Endothelial cell of umbilical vein (primary cell): ENCODE data around the gene NADSYN1. TPM values are rescaled to one million over a fixed set of nuclear protein-coding genes. Genes with fewer than 3 reads are reported as not detected.
"Not testable (repeated sequence)": the region's sequence is repeated elsewhere in the genome, so short reads cannot be mapped to it uniquely, and the experiment has no call there.

ENCODE experiments used
- BruUV-seq: library from RNA; stranded (reverse); fragments of 400-500 nt; replicated peaks from 2 replicates; lab custom pipeline; 2021; lab: Mats Ljungman, UMichigan
- CTCF ChIA-PET: fragments of 300-600, 350-600 bp; sonication (Branson Sonifier 250); formaldehyde crosslinking; loops from one replicate; lab custom pipeline; 2021; ENCODE audit warnings: antibody characterized with exemption, inconsistent platforms; lab: Charles Lee
- POLR2A ChIA-PET: fragments of 300-600, 350-600 bp; sonication (Branson Sonifier 250); formaldehyde crosslinking; loops from one replicate; lab custom pipeline; 2021; ENCODE audit warnings: antibody characterized with exemption, inconsistent platforms; lab: Charles Lee
- DNase-seq: peaks from one replicate; pipeline ENCODE4 v3.0.0-alpha.2; 2011; ENCODE audit warnings: low read depth, low spot score
- FAIRE-seq: peaks from 2 replicates; lab custom pipeline; 2011; peaks lifted over from hg19 to GRCh38; lab: Jason Lieb, UNC
- H2AFZ ChIP-seq: 2 replicates; pipeline ENCODE4 v1.6.0; 2012; ENCODE audit warnings: low read depth, low read length, control low read depth, inconsistent platforms
- H3K27ac ChIP-seq: 2 replicates; pipeline ENCODE4 v1.5.1; 2011; ENCODE audit warnings: low read depth, mild to moderate bottlenecking, control low read depth, low read length, moderate library complexity; ENCODE audit not compliant: insufficient read depth
- H3K27me3 ChIP-seq, 2 experiments: 2 replicates each; pipeline versions ENCODE4 v1.6.0 to v1.6.1; 2011; ENCODE audit warnings: low read length in 2 of 2, mixed read lengths in 1 of 2; ENCODE audit not compliant: control insufficient read depth in 2 of 2, insufficient read depth in 2 of 2
- H3K36me3 ChIP-seq, 2 experiments: 2 replicates in 1 of 2; 3 replicates in 1 of 2; pipeline ENCODE4 v1.5.1; 2011; ENCODE audit warnings: low read length in 2 of 2, mild to moderate bottlenecking in 1 of 2, moderate library complexity in 1 of 2; ENCODE audit not compliant: control insufficient read depth in 2 of 2, insufficient read depth in 2 of 2; ENCODE audit errors: extremely low read depth in 1 of 2
- H3K4me1 ChIP-seq: 3 replicates; pipeline ENCODE4 v1.5.1; 2011; ENCODE audit warnings: mild to moderate bottlenecking, low read length; ENCODE audit not compliant: control insufficient read depth, insufficient read depth; ENCODE audit errors: extremely low read depth
- H3K4me2 ChIP-seq: 2 replicates; pipeline ENCODE4 v1.6.1; 2011; ENCODE audit warnings: low read length, control low read depth, mixed read lengths; ENCODE audit not compliant: insufficient read depth
- H3K4me3 ChIP-seq, 3 experiments: fragments of 200-600 bp in 1 of 3; sonication (generic), shearing (Covaris generic) in 1 of 3; replicated peaks in 1 of 3; 2 replicates each; pipeline ENCODE4 v1.5.1; 2011 to 2016; ENCODE audit warnings: control low read depth in 3 of 3, low read length in 3 of 3, mild to moderate bottlenecking in 2 of 3, inconsistent platforms in 1 of 3, low read depth in 1 of 3, moderate library complexity in 1 of 3; ENCODE audit not compliant: insufficient read depth in 1 of 3
- H3K79me2 ChIP-seq: 2 replicates; pipeline ENCODE4 v1.6.0; 2012; ENCODE audit warnings: low read length, inconsistent platforms; ENCODE audit not compliant: control insufficient read depth, insufficient read depth
- H3K9ac ChIP-seq: replicated peaks from 2 replicates; pipeline ENCODE3; 2011; ENCODE audit warnings: low read length, control low read depth; ENCODE audit not compliant: insufficient read depth; ENCODE audit errors: extremely low read depth
- H3K9me1 ChIP-seq: replicated peaks from 3 replicates; pipeline ENCODE4 v1.6.0; 2011; ENCODE audit warnings: mild to moderate bottlenecking, low read length; ENCODE audit not compliant: control insufficient read depth, insufficient read depth; ENCODE audit errors: extremely low read depth
- H3K9me3 ChIP-seq: replicated peaks from 2 replicates; pipeline ENCODE4 v1.5.1; 2012; ENCODE audit warnings: low read length, inconsistent platforms; ENCODE audit not compliant: control insufficient read depth, insufficient read depth
- H4K20me1 ChIP-seq: replicated peaks from 2 replicates; pipeline ENCODE3; 2011; ENCODE audit warnings: mild to moderate bottlenecking, low read length; ENCODE audit not compliant: control insufficient read depth, insufficient read depth; ENCODE audit errors: extremely low read depth
- MAX ChIP-seq: IDR thresholded peaks from 2 replicates; pipeline ENCODE4 v1.6.1; 2011; ENCODE audit not compliant: insufficient read depth, insufficient read length
- dilution Hi-C: fragments of 300-500 bp; cut with MboI; formaldehyde crosslinking; loops from one replicate; pipeline ENCODE4 v1.15.0; 2019; ENCODE audit warnings: low sequenced_read_pairs; ENCODE audit not compliant: extremely low pct_ligation_motif_present
- intact Hi-C: fragments of 100-400 bp; cut with micrococcal nuclease; formaldehyde crosslinking; loops from one replicate; pipeline ENCODE4 v1.10.0; 2022
- polyA plus RNA-seq, 4 experiments: library from polyadenylated mRNA; depleted of rRNA in 3 of 4; stranded (reverse) in 3 of 4; unstranded in 1 of 4; fragments of >200 nt; gene quantifications; 2 replicates each; pipeline versions ENCODE4 v1.2.1 to v1.2.3, GENCODE V29; 2011 to 2012; ENCODE audit warnings: missing spikeins in 1 of 4
- total RNA-seq: library from RNA; stranded (reverse); gene quantifications from 2 replicates; pipeline ENCODE4 v1.2.3, GENCODE V29; 2021

Gene NADSYN1
- total and polyA plus RNA-seq, 2 donors (not counting 3 experiments of a cell fraction or from before 2014, with no cell fraction given): 77.5 to 99.2 TPM

GRCh38 chr11:71421392-71421950 is 31.5 kb upstream of the NADSYN1 start:
- Histone ChIP-seq H3K36me3 (no peaks in the 10 kb centered on the region), H3K4me2 (no peak overlapping the region), H3K4me3 (no peak overlapping the region), H3K27ac (no peak overlapping the region), H2AFZ (no peak overlapping the region), H3K9me3 (no peaks in the 10 kb centered on the region), H3K79me2 (no peaks in the 10 kb centered on the region), H3K4me1 (no peaks in the 10 kb centered on the region), H3K9me1 (no peaks in the 10 kb centered on the region), H3K27me3 (peaks cover 0 to 2% of the 10 kb centered on the region in 2 experiments), H3K9ac (no peak overlapping the region), H4K20me1 (no peaks in the 10 kb centered on the region)
- no TSS peak for BruUV-seq
- intact Hi-C loops: loop anchor here (2.0 kb wide), 1 partner anchor 955 kb away; no protein-coding TSS in a partner anchor
- FAIRE-seq: no peak
- TF ChIP-seq MAX: no peak
- ChIA-PET CTCF (no interaction called here), POLR2A (no interaction called here)
- no peak for DNase-seq
- dilution Hi-C loops: no loop called here

- H2AFZ ChIP-seq, FAIRE-seq, H3K79me2 ChIP-seq, H3K27me3 ChIP-seq, H3K9me1 ChIP-seq, DNase-seq, H3K9ac ChIP-seq, BruUV-seq, H3K4me1 ChIP-seq, CTCF ChIA-PET, H4K20me1 ChIP-seq, H3K36me3 ChIP-seq, POLR2A ChIA-PET, dilution Hi-C loops, H3K9me3 ChIP-seq, H3K4me2 ChIP-seq, H3K27ac ChIP-seq, H3K4me3 ChIP-seq, intact Hi-C loops: not testable (repeated sequence)
Observed at GRCh38 chr11:71422318-71422717, 30.7 kb upstream of the NADSYN1 start.
